ENCODE data around the gene CCDC28B. TPM values are rescaled to one million over a fixed set of nuclear protein-coding genes. Genes with fewer than 3 reads are reported as not detected.

Gene CCDC28B
- total RNA-seq, 2 experiments from 2014 or later: 48.6 to 55.6 TPM

DNA sequence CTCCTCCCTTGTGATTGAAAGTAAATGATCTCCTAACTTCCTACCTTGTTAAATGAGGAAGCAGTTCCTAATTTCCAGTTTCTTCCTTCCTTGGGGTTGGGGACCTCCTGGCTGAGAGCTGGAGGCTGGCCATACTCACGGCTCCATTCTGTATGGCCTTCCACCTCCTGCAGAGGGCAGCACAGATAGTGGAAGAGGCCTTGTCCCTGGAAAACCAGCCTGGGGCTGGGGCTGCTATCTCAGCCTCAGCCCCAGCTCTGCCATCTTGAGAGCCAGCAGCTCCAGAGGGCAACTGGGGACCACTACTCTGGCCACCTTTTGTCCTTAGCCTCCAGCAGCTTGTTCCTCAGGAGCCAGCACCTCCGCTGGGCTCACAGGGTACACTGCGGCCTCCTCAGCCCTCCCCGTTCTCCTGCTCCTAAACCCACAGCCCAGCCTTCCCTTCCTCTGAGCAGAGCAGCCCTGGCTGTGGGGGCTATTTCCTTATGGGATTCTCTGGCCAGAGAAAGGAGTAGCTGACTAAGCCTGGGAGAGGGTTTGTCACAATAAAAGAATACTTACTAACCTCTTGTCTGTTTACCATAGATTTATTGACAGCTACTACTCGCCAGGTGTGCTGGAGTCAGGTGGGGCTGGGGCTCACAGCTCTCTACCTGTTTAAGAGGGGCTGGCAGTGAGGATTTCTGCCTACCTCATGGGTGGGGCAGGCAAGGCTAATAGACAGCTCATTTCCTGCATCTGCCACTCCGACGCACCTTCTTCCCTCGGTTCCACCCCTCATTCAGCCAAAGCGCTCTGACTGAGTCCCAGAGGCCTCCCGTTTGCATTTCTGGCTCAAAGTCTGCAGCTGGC, 15.5 kb downstream of the CCDC28B start:
- Mint-ChIP-seq H3K4me1 (peaks cover 11% of the 10 kb centered on the region), H3K27me3 (no peaks in the 10 kb centered on the region), H3K27ac (peak overlapping the region; percentile 60), H3K4me3 (no peak overlapping the region), H3K9me3 (no peaks in the 10 kb centered on the region), H3K36me3 (no peaks in the 10 kb centered on the region)
- POLR2A ChIA-PET: interaction anchor here (0.5 to 3.0 kb wide), 14 partner anchors 10 to 1206 kb away, joined by 3 to 16 read pairs (median 4); partner anchors contain the start of genes CCDC28B, IQCC, LCK and MARCKSL1
- peak; percentile 86 for ATAC-seq (ENCODE audit: low read depth)
- peak; percentile 53 for DNase-seq

DNA sequence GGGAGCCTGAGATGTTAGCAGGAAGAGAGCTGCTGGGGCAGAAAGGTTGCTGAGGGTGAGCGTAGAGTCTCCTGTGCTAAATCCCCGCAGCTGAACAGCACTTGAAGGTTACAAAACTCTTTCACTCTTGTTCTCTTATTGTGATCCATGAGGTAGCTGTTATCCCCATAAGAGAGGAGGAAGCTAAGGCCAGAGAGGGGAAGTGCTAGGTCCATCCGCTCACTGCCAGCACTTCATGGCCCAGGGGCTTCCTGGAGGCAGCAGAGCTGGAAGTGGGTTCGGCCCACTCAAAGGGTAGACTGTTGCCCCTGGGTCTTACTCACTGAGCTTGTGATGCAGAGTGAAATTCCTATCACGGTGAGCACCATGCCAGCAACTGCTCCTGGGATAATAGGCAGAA, 16.2 kb downstream of the CCDC28B start:
- ATAC-seq (ENCODE audit: low read depth): no peak

DNA sequence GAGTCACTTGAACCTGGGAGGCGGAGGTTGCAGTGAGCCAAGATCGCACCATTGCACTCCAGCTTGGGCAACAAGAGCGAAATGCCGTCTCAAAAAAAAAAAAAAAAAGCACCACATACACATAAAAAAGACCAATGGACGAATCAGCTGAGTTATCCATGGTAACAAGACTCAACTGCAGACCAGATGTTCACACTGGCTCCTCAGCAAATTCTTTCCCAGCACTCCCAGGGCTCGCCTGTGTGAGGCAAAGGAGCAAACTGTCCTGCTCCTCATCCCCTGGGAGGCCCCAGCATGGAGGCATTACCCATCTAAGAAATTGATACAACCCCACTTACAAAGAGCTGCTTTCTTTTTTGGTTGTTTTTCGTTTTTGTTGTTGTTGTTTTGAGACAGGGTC, 18.6 kb downstream of the CCDC28B start:
- ATAC-seq (ENCODE audit: low read depth): no peak
- no peak for DNase-seq
- POLR2A ChIA-PET: no interaction called here
- Mint-ChIP-seq H3K36me3 (peaks cover 2% of the 10 kb centered on the region), H3K27me3 (no peaks in the 10 kb centered on the region), H3K4me1 (peaks cover 24% of the 10 kb centered on the region), H3K27ac (no peak overlapping the region), H3K9me3 (no peaks in the 10 kb centered on the region), H3K4me3 (no peak overlapping the region)

More for the DNA sequence above, 16.2 kb downstream of the CCDC28B start:
- peak overlapping the region; percentile 59 for H3K27ac Mint-ChIP-seq
- no peak overlapping the region for H3K4me3 Mint-ChIP-seq
- peaks cover 16% of the 10 kb centered on the region for H3K4me1 Mint-ChIP-seq
- POLR2A ChIA-PET: interaction anchor here (1.1 to 3.0 kb wide), 12 partner anchors 11 to 119 kb away, joined by 3 to 16 read pairs (median 5); partner anchors contain the start of genes CCDC28B, IQCC, LCK and MARCKSL1
- no peaks in the 10 kb centered on the region for H3K27me3 Mint-ChIP-seq
- H3K36me3 Mint-ChIP-seq: no peaks in the 10 kb centered on the region
- DNase-seq: no peak
- no peaks in the 10 kb centered on the region for H3K9me3 Mint-ChIP-seq

DNA sequence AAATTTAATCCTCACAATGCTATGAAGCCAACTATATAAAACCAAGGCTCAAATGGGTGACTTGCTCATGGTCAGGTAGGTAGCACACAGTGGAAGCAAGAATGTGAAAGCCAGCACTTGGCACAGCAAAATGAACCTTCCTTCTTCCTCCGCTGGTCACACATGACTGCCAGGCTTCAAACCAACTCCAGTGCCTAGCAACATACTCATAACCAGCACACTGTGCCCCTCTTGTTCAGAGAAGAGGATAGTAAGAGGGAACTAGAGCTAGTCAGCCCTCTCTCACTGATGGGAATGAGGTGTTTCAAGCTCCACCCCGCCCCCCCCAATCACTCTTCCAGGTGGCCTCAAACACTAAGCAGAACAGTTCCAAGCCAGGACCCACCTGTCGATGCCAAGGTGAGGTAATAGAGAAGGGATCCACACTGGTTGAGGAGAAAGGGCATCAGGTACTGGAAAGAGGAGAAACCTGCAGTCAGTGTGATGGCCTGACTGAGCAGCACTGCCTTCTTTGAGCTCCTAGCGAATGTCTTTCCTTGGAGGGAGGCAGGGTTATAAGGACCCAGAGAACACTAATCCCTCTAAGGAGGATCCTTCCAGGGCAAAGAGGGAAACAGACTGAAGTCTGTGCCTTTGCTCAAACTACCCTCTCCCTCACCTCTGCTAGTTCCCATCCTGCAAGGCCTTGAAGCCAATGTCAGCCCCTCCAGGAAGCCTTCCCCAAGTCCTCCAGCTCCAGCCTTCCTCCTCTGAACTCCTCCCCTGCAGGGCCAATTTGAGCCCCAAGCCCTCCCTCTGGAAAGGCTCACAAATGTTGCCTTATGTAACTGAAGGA, 20.6 kb downstream of the CCDC28B start:
- H3K9me3 Mint-ChIP-seq: no peaks in the 10 kb centered on the region
- ATAC-seq (ENCODE audit: low read depth): no peak
- H3K4me3 Mint-ChIP-seq: peak overlapping the region; percentile 96
- H3K4me1 Mint-ChIP-seq: peaks cover 21% of the 10 kb centered on the region
- peaks cover 8% of the 10 kb centered on the region for H3K36me3 Mint-ChIP-seq
- H3K27ac Mint-ChIP-seq: peak overlapping the region; percentile 43
- POLR2A ChIA-PET: interaction anchor here (0.9 to 2.0 kb wide), 4 partner anchors 10 to 53 kb away, joined by 3 to 11 read pairs (median 4); partner anchors contain the start of gene IQCC
- no peaks in the 10 kb centered on the region for H3K27me3 Mint-ChIP-seq
- DNase-seq: no peak

DNA sequence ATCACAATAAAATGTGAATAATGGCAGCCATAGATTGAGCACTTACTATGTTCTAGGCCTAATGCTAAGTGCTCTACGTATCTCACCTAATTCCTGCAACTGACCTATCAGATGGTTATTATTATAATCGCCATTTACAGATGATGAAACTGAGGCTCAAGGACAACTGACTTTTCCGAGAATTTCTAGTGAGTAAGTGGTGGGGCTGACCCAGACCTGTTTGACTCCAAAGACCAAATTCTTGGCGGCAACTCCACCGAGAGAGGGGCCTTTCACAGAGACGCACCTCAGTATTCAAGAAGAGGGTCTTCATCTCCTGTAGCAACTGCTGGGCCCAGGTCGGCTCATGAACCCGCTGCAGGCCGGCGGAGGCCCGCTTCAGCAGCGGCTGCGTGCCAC, 21.2 kb downstream of the CCDC28B start:
- no peaks in the 10 kb centered on the region for H3K9me3 Mint-ChIP-seq
- DNase-seq: no peak
- H3K4me3 Mint-ChIP-seq: peak overlapping the region; percentile 96
- POLR2A ChIA-PET: interaction anchor here (1.0 to 2.2 kb wide), 5 partner anchors 16 to 52 kb away, joined by 3 to 11 read pairs (median 7); partner anchors contain the start of genes IQCC and LCK
- no peaks in the 10 kb centered on the region for H3K27me3 Mint-ChIP-seq
- ATAC-seq (ENCODE audit: low read depth): no peak
- H3K36me3 Mint-ChIP-seq: peaks cover 8% of the 10 kb centered on the region
- H3K4me1 Mint-ChIP-seq: peaks cover 23% of the 10 kb centered on the region
- peak overlapping the region; percentile 43 for H3K27ac Mint-ChIP-seq

DNA sequence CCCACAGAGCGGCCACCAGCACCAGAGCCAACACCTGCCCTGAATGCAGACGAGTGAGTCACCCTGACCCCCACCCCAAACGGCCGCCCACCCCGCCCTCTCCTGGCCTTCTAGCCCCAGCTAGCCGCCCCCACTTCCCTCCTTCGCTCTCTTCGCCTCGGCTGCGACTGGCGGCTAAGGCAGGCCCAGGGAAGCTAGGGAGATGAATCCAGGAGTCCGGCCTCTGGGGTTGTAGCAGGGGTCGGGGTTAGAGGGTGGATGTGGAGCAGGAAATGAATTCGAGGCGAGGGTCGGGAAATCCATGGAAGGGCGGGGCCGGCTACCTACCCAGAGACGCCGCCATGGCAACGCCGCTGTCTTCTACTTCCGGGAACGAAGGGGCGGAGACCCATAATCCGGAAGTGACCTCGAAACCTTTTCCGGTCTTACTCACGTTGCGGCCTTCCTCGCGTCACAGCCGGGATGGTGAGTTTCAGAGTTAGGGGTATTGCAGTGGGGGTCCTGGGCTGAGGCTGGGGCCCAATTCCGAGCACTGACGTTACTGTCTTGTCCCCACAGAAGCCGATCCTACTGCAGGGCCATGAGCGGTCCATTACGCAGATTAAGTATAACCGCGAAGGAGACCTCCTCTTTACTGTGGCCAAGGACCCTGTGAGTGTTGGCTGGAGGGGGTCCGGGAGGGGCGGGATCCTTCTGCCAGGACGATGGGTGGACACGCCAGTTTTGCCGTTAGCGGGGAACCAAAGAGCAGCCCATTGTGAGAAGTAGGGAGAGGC, 21.8 kb downstream of the CCDC28B start, which contains the start of the genes EIF3I and TMEM234:
TSS of gene EIF3I (plus strand) at position 428 of the 776 bp plus-strand sequence. CDS start at position 463, 35 bp downstream.
TSS of gene TMEM234 (minus strand) at position 374 of the 776 bp plus-strand sequence. CDS start at position 343, 31 bp downstream.
- DNase-seq: peak; percentile 85
- Mint-ChIP-seq H3K27me3 (no peaks in the 10 kb centered on the region), H3K4me3 (peak within 1 kb of the TSS; percentile 96), H3K4me1 (peaks cover 23% of the 10 kb centered on the region), H3K36me3 (peaks cover 8% of the 10 kb centered on the region), H3K27ac (peak within 1 kb of the TSS; percentile 95), H3K9me3 (no peaks in the 10 kb centered on the region)
- POLR2A ChIA-PET: interaction anchor here (0.9 to 2.2 kb wide), 9 partner anchors 10 to 70 kb away, joined by 3 to 11 read pairs (median 4); partner anchors contain the start of genes HDAC1, IQCC and LCK
- peak; percentile 86 for ATAC-seq (ENCODE audit: low read depth)

DNA sequence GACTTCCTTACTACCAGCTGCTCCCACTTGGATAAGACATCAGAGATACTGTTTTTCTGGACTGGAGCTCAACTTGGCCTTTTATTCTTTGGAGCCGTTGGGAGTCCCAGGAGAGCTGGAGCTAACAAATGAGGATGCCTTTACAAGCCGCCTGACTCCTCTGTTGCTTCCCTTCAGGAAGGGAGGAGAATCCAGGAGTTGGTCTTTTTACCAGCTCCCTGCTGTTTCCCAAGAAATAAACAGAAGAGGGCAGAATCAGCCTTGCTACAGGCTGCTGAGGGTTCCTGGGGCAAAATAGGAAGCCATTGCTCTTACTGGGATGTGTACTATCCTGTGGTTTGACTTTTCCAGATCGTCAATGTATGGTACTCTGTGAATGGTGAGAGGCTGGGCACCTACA, 23.3 kb downstream of the CCDC28B start:
- Mint-ChIP-seq H3K9me3 (no peaks in the 10 kb centered on the region), H3K4me1 (peaks cover 20% of the 10 kb centered on the region), H3K36me3 (peaks cover 13% of the 10 kb centered on the region), H3K4me3 (peak overlapping the region; percentile 96), H3K27me3 (no peaks in the 10 kb centered on the region), H3K27ac (peak overlapping the region; percentile 95)
- DNase-seq: no peak
- ATAC-seq (ENCODE audit: low read depth): no peak
- POLR2A ChIA-PET: interaction anchor here (0.6 to 2.2 kb wide), 4 partner anchors 12 to 95 kb away, joined by 3 to 8 read pairs (median 3); partner anchors contain the start of gene LCK

DNA sequence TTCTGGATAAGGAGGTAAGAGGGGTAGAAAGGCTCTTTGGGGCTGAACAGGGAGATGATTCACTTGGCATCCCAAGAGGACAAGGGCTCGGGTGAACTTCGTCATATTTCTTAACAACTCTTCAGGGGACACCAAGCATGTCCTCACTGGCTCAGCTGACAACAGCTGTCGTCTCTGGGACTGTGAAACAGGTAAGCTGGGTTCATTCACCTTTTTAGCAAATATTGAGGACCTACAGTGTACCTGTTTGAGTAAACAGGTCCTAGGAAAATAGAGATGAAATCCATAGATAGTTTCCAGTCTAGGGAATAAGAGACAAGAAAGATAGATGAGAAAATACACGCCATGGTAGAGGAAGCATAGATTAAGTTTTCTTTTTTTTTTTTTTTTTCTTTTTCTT, 23.9 kb downstream of the CCDC28B start:
- H3K4me1 Mint-ChIP-seq: peaks cover 20% of the 10 kb centered on the region
- ATAC-seq (ENCODE audit: low read depth) (no peak), DNase-seq (no peak)
- H3K27ac Mint-ChIP-seq: peak overlapping the region; percentile 49
- H3K9me3 Mint-ChIP-seq: no peaks in the 10 kb centered on the region
- POLR2A ChIA-PET: no interaction called here
- peaks cover 14% of the 10 kb centered on the region for H3K36me3 Mint-ChIP-seq
- no peaks in the 10 kb centered on the region for H3K27me3 Mint-ChIP-seq
- peak overlapping the region; percentile 44 for H3K4me3 Mint-ChIP-seq

DNA sequence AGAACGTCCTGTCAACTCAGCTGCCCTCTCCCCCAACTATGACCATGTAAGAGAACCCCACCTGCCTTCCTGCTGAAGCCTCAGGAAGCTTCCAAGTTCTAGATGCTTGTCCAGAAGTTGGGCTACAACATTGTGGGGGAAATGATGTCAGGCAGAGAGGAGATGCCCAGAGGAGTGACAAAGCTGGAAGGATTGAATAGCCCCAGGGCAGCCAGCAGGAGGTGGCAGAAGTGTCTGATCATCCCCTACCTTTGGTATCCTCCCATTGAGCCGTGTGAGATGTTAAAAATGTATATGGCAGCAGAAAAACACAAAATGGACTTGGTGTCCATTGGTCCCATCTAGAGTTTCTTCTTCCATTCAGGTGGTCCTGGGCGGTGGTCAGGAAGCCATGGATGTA, 28.4 kb downstream of the CCDC28B start:
- H3K4me3 Mint-ChIP-seq: no peak overlapping the region
- POLR2A ChIA-PET: no interaction called here
- peaks cover 14% of the 10 kb centered on the region for H3K36me3 Mint-ChIP-seq
- H3K4me1 Mint-ChIP-seq: peaks cover 7% of the 10 kb centered on the region
- ATAC-seq (ENCODE audit: low read depth): no peak
- no peaks in the 10 kb centered on the region for H3K9me3 Mint-ChIP-seq
- H3K27me3 Mint-ChIP-seq: no peaks in the 10 kb centered on the region
- DNase-seq: no peak
- no peak overlapping the region for H3K27ac Mint-ChIP-seq

DNA sequence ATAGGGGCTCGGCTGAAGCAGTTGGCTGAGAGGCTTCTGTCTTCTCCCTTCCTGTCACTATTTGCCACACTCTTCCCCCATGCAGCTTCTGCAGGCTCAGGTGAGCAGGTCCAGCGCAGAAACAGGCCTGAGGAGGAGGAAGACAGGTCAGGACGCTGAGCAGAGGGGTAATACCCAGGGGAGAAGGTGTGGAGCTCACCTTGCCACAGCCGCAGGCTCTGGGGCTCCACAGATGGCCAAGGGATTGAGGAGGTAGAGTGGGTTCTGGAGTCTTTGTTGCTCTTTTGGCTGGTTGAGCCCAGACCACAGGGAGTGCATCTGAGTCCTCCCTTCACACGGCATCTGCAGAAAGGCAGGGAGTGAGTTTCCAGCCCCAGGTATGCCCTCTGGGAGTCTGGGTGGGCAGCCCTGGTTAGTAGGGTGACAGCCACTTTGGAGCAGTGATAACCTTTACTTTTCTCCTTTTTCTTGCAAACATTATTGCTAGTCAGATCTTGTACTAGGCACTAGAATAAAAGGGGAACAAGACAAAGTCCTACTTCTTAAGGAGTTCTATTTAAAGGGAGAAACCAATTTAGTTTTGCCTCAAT, 31.5 kb downstream of the CCDC28B start:
- H3K27me3 Mint-ChIP-seq: no peaks in the 10 kb centered on the region

DNA sequence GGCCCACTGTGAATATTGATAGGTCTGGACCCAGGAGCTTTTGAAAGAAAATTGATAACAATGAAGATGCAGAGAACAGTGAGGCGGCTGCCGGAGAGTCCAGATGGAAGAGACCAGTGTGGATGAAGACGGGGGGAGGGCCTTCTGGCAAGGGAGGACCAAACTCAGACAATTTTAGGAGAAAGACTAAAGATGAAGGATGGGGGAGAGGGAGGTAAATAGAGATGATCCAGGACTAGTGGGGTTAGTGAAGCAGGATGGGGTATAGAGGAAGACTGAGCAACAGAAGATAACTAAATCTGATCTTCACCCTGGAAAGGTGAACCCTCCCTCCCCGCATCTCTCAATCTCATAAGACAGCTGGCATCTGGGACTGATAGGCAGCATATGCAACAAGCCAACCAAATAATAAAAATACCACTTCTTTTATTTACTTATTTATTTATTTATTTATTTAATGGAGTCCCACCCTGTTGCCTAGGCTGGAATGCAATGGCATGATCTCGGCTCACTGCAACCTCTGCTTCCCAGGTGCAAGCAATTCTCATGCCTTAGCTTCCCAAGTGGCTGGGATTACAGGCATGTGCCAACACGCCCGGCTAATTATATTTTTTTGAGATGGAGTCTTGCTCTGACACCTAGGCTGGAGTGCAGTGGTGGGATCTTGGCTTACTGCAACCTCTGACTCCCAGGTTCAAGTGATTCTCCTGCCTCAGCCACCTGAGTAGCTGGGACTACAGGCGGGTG, 32.3 kb downstream of the CCDC28B start:
- POLR2A ChIA-PET: interaction anchor here (1.1 kb wide), 1 partner anchor 10 kb away, joined by 3 read pairs; no protein-coding TSS in a partner anchor
- no peak for ATAC-seq (ENCODE audit: low read depth)
- Mint-ChIP-seq H3K9me3 (no peaks in the 10 kb centered on the region), H3K27me3 (no peaks in the 10 kb centered on the region), H3K36me3 (peaks cover 5% of the 10 kb centered on the region), H3K4me1 (no peaks in the 10 kb centered on the region), H3K27ac (peak overlapping the region; percentile 65), H3K4me3 (no peak overlapping the region)
- no peak for DNase-seq

More for the DNA sequence above, 31.5 kb downstream of the CCDC28B start:
- ATAC-seq (ENCODE audit: low read depth) (no peak), DNase-seq (no peak)
- Mint-ChIP-seq H3K4me1 (no peaks in the 10 kb centered on the region), H3K4me3 (no peak overlapping the region), H3K27ac (no peak overlapping the region), H3K9me3 (no peaks in the 10 kb centered on the region), H3K36me3 (peaks cover 6% of the 10 kb centered on the region)
- POLR2A ChIA-PET: interaction anchor here (1.1 kb wide), 1 partner anchor 9 kb away, joined by 3 read pairs; no protein-coding TSS in a partner anchor
